ENCODE measurements around the gene CTDSP1.

Gene CTDSP1

DNA sequence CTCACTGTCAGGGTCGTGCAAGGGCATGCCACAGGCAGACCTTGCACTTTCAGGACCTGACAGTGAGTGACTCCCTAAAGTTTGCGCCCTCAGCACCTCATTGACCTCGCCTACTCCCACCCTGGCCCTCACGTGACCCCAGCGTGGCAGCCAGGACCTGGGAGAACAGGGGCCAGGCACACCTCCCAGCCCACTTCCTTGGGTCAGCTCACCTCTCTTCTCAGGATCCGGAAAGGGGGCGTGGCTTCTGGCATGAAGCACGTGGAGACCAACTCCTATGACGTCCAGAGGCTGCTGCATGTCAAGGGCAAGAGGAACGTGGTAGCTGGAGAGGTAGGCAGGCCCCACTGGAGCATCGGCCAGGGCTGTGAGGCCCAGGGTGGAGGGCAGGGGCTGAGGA lies 28.1 kb downstream of the CTDSP1 start:
- no peak for DNase-seq (ENCODE audit: low read depth)
- TF ChIP-seq, protein P1, sequence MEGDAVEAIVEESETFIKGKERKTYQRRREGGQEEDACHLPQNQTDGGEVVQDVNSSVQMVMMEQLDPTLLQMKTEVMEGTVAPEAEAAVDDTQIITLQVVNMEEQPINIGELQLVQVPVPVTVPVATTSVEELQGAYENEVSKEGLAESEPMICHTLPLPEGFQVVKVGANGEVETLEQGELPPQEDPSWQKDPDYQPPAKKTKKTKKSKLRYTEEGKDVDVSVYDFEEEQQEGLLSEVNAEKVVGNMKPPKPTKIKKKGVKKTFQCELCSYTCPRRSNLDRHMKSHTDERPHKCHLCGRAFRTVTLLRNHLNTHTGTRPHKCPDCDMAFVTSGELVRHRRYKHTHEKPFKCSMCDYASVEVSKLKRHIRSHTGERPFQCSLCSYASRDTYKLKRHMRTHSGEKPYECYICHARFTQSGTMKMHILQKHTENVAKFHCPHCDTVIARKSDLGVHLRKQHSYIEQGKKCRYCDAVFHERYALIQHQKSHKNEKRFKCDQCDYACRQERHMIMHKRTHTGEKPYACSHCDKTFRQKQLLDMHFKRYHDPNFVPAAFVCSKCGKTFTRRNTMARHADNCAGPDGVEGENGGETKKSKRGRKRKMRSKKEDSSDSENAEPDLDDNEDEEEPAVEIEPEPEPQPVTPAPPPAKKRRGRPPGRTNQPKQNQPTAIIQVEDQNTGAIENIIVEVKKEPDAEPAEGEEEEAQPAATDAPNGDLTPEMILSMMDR (conservative IDR thresholded peaks at IDR 0.05; ENCODE audit: low read depth, low read length) = no peak
- H3K4me3 ChIP-seq (ENCODE audit: low read length) = no peak overlapping the region

DNA sequence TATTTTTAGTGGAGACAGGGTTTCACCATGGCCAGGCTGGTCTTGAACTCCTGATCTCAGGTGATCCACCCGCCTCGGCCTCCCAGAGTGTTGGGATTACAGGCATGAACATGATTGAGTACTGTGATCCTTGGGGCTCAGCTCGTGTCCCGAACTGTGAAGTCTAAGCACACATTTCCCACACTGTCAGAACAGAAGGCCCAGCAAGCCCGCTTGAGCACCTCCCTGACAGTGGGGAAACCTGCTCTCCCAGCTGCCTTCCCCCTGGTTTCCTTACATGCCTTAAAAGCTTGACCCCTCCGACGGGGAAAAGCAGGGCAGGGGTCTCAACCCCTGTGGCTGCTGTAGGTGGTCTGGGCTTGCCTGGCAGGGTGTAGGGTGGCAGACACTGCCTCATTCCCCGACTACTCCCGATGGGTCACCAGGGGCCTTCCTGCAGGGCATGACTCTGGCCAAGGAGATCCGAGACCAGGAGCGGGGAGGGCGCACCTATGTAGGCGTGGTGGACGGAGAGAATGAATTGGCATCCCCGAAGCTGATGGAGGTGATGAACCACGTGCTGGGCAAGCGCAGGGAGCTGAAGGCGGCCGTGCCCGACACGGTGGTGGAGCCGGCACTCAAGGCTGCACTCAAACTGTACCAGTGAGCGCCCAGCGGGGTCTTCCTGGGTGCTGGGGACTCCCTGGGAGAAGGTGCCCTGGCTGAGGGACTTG lies 29.3 kb downstream of the CTDSP1 start:
- DNase-seq (ENCODE audit: low read depth) = no peak
- no peak overlapping the region for H3K4me3 ChIP-seq (ENCODE audit: low read length)
- TF ChIP-seq, protein P1 (conservative IDR thresholded peaks at IDR 0.05; ENCODE audit: low read depth, low read length) = no peak

GRCh38 chr2:218429911-218430692 lies 30.4 kb downstream of the CTDSP1 start:
- TF ChIP-seq, protein P1 (conservative IDR thresholded peaks at IDR 0.05; ENCODE audit: low read depth, low read length) = no peak
- DNase-seq (ENCODE audit: low read depth) = no peak
- H3K4me3 ChIP-seq (ENCODE audit: low read length) = no peak overlapping the region

DNA sequence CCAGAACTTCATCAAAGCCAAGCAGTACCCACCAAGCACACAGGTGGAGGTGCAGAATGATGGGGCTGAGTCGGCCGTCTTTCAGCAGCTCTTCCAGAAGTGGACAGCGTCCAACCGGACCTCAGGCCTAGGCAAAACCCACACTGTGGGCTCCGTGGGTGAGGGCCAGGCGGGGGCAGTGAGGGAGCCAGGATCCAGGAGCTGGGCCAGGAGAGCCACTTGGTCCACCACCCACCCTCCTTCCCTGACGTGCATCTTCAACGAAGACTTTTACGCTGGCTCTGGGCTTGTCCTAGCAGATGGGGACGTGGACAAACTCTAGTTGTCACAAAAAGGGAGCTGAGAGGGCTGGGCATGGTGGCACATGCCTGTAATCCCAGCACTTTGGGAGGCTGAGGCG lies 31.1 kb downstream of the CTDSP1 start:
- no peak overlapping the region for H3K4me3 ChIP-seq (ENCODE audit: low read length)
- TF ChIP-seq, protein P1 (conservative IDR thresholded peaks at IDR 0.05; ENCODE audit: low read depth, low read length) = no peak

GRCh38 chr2:218431878-218432277 lies 32.2 kb downstream of the CTDSP1 start:
- TF ChIP-seq, protein P1 (conservative IDR thresholded peaks at IDR 0.05; ENCODE audit: low read depth, low read length) = no peak
- no peak for DNase-seq (ENCODE audit: low read depth)
- H3K4me3 ChIP-seq (ENCODE audit: low read length) = no peak overlapping the region

More for the DNA sequence above, 31.1 kb downstream of the CTDSP1 start:
- DNase-seq (ENCODE audit: low read depth) = no peak

- no peak overlapping the region for H3K4me3 ChIP-seq (ENCODE audit: low read length)
- no peak for DNase-seq (ENCODE audit: low read depth)
- TF ChIP-seq, protein P1 (conservative IDR thresholded peaks at IDR 0.05; ENCODE audit: low read depth, low read length) = no peak
These were observed 33.2 kb downstream of the CTDSP1 start for GRCh38 chr2:218432676-218433365.

Data from retinal pigment epithelial cell (primary cell).